Naive B cell (primary cell): ENCODE results near the gene PHKG1. TPM values are rescaled to one million over a fixed set of nuclear protein-coding genes. Genes with fewer than 3 reads are reported as not detected.
"Not testable (repeated sequence)": the region's sequence is repeated elsewhere in the genome, so short reads cannot be mapped to it uniquely, and the experiment has no call there.

Experiments
- ATAC-seq, 2 donors: fragments of 150-1000 bp; cut with Tn5 transposase; 2 replicates each; pipeline ENCODE4 v1.10.0; 2021; ENCODE audit warnings: low read depth in 2 of 2, mild to moderate bottlenecking in 2 of 2, moderate library complexity in 2 of 2
- DNase-seq: peaks from one replicate; pipeline ENCODE4 v3.0.0; 2022
- H3K27ac Mint-ChIP-seq, 6 donors: one replicate each; pipeline ENCODE4 v1.8.0; 2020 to 2022; ENCODE audit warnings: mild to moderate bottlenecking in 6 of 6, mixed read lengths in 6 of 6, moderate library complexity in 5 of 6, inconsistent platforms in 2 of 6
- H3K27me3 Mint-ChIP-seq, 3 donors: one replicate each; pipeline ENCODE4 v1.8.0; 2021 to 2022; ENCODE audit warnings: mixed read lengths in 3 of 3, mild to moderate bottlenecking in 1 of 3
- H3K36me3 Mint-ChIP-seq, 2 donors: one replicate each; pipeline ENCODE4 v1.8.0; 2020 to 2022; ENCODE audit warnings: mixed read lengths in 2 of 2, inconsistent platforms in 1 of 2, mild to moderate bottlenecking in 1 of 2
- H3K4me1 Mint-ChIP-seq, 3 donors: one replicate each; pipeline ENCODE4 v1.8.0; 2020 to 2022; ENCODE audit warnings: mixed read lengths in 3 of 3, inconsistent platforms in 1 of 3, mild to moderate bottlenecking in 1 of 3, moderate library complexity in 1 of 3
- H3K4me3 Mint-ChIP-seq, 8 donors: one replicate each; pipeline ENCODE4 v1.8.0; 2020 to 2022; ENCODE audit warnings: mild to moderate bottlenecking in 8 of 8, mixed read lengths in 8 of 8, moderate library complexity in 8 of 8, inconsistent platforms in 2 of 8
- H3K9me3 Mint-ChIP-seq, 7 donors: one replicate each; pipeline ENCODE4 v1.8.0; 2020 to 2022; ENCODE audit warnings: mixed read lengths in 7 of 7, mild to moderate bottlenecking in 5 of 7, inconsistent platforms in 2 of 7, moderate library complexity in 1 of 7
- polyA plus RNA-seq, 6 donors: library from polyadenylated mRNA; unstranded; fragments of 300-500 nt; fragmentation: Illumina TruSeq; gene quantifications; one replicate each; pipeline ENCODE4 v1.2.3, GENCODE V29; 2021; ENCODE audit warnings: low read depth in 6 of 6

The PHKG1 gene
- polyA plus RNA-seq, 6 donors from 2014 or later: 0.15 to 0.63 (median 0.41) TPM; not detected in 1

- not testable (repeated sequence) for H3K4me3 Mint-ChIP-seq, H3K36me3 Mint-ChIP-seq, DNase-seq, H3K9me3 Mint-ChIP-seq, ATAC-seq, H3K27me3 Mint-ChIP-seq
- Mint-ChIP-seq H3K27ac (peak overlapping the region in 1 of 6 donors; percentile 27), H3K4me1 (peaks cover 5 to 18% (median 15%) of the 10 kb centered on the region in 3 donors)
Measured at GRCh38 chr7:56047446-56048116, 45.2 kb downstream of the PHKG1 start.

- H3K27me3 Mint-ChIP-seq: no peaks in the 10 kb centered on the region
- H3K4me3 Mint-ChIP-seq: peak overlapping the region in 1 of 8 donors; percentile 21
- DNase-seq (no peak), ATAC-seq (no peak)
- H3K27ac Mint-ChIP-seq: peak overlapping the region in 1 of 6 donors; percentile 56
- H3K9me3 Mint-ChIP-seq: no peaks in the 10 kb centered on the region
- peaks cover 5 to 14% (median 12%) of the 10 kb centered on the region in 3 donors for H3K4me1 Mint-ChIP-seq
- H3K36me3 Mint-ChIP-seq: no peaks in the 10 kb centered on the region
Measured at GRCh38 chr7:56046721-56047445, 45.9 kb downstream of the PHKG1 start.

GRCh38 chr7:56045758-56046157 lies 47.0 kb downstream of the PHKG1 start:
- H3K27me3 Mint-ChIP-seq, H3K4me1 Mint-ChIP-seq, H3K4me3 Mint-ChIP-seq, H3K9me3 Mint-ChIP-seq, ATAC-seq, H3K27ac Mint-ChIP-seq, H3K36me3 Mint-ChIP-seq, DNase-seq: not testable (repeated sequence)

- Mint-ChIP-seq H3K27me3 (no peaks in the 10 kb centered on the region), H3K36me3 (no peaks in the 10 kb centered on the region), H3K9me3 (no peaks in the 10 kb centered on the region), H3K4me3 (no peak overlapping the region), H3K4me1 (peaks cover 0 to 3% (median 0%) of the 10 kb centered on the region in 3 donors), H3K27ac (no peak overlapping the region)
- DNase-seq (no peak), ATAC-seq (no peak)
Measured at GRCh38 chr7:56040730-56041129, 52.0 kb downstream of the PHKG1 start.

GRCh38 chr7:56033671-56034432 lies 58.9 kb downstream of the PHKG1 start:
- Mint-ChIP-seq H3K36me3 (no peaks in the 10 kb centered on the region), H3K9me3 (no peaks in the 10 kb centered on the region), H3K4me1 (peaks cover 5 to 8% (median 7%) of the 10 kb centered on the region in 3 donors), H3K27me3 (no peaks in the 10 kb centered on the region), H3K27ac (peak overlapping the region in 3 of 6 donors; percentile 3 to 36 (median 29)), H3K4me3 (peak overlapping the region; percentile 78 to 93 (median 88))
- DNase-seq (peak; percentile 70), ATAC-seq (peak; percentile 95 to 96)

- not testable (repeated sequence) for H3K36me3 Mint-ChIP-seq, H3K9me3 Mint-ChIP-seq, DNase-seq, H3K27ac Mint-ChIP-seq, H3K4me1 Mint-ChIP-seq, H3K27me3 Mint-ChIP-seq, ATAC-seq
- peak overlapping the region in 5 of 8 donors; percentile 2 to 84 (median 56) for H3K4me3 Mint-ChIP-seq
Measured at GRCh38 chr7:56032578-56032977, 60.2 kb downstream of the PHKG1 start.

- not testable (repeated sequence) for ATAC-seq, DNase-seq, H3K27me3 Mint-ChIP-seq, H3K4me1 Mint-ChIP-seq, H3K9me3 Mint-ChIP-seq, H3K36me3 Mint-ChIP-seq
- Mint-ChIP-seq H3K27ac (peak overlapping the region in 1 of 6 donors; percentile 21), H3K4me3 (peak overlapping the region in 2 of 8 donors; percentile 58 to 82)
Measured at GRCh38 chr7:56031556-56031955, 61.2 kb downstream of the PHKG1 start.

GRCh38 chr7:56030340-56030739 lies 62.4 kb downstream of the PHKG1 start:
- ATAC-seq: no peak
- H3K4me1 Mint-ChIP-seq: peaks cover 5 to 8% (median 7%) of the 10 kb centered on the region in 3 donors

More at GRCh38 chr7:56030340-56030739, 62.4 kb downstream of the PHKG1 start:
- H3K9me3 Mint-ChIP-seq: peaks cover 0 to 1% (median 0%) of the 10 kb centered on the region in 7 donors
- no peak overlapping the region for H3K27ac Mint-ChIP-seq
- no peak overlapping the region for H3K4me3 Mint-ChIP-seq
- no peaks in the 10 kb centered on the region for H3K27me3 Mint-ChIP-seq
- H3K36me3 Mint-ChIP-seq: peaks cover 0 to 4% of the 10 kb centered on the region in 2 donors
- DNase-seq: no peak

Other genes starting within 250 kb of the PHKG1 start
- not detected for gene SEPTIN14, start 230.2 kb downstream of the PHKG1 start, polyA plus RNA-seq
- gene ZNF713, start 205.5 kb downstream of the PHKG1 start, polyA plus RNA-seq: 1 to 10 TPM in 3 of 6 donors, under 1 TPM in 2, not detected in 1; 0.58 to 7.6 (median 2.2) TPM
- gene MRPS17, start 141.1 kb downstream of the PHKG1 start, polyA plus RNA-seq: 10 to 100 TPM; 10.0 to 18.1 (median 17.5) TPM
- 100 to 1,000 TPM in 1 of 6 donors, 10 to 100 TPM in 5; 47.8 to 137 (median 57.2) TPM for gene NIPSNAP2, start 128.4 kb downstream of the PHKG1 start, polyA plus RNA-seq
- gene PSPH, start 41.5 kb downstream of the PHKG1 start, polyA plus RNA-seq: 1 to 10 TPM in 5 of 6 donors, not detected in 1; 4.9 to 6.1 (median 5.8) TPM
- gene CCT6A, start 41.2 kb downstream of the PHKG1 start, polyA plus RNA-seq: 100 to 1,000 TPM in 1 of 6 donors, 10 to 100 TPM in 5; 56.1 to 102 (median 83.4) TPM
- 100 to 1,000 TPM in 4 of 6 donors, 10 to 100 TPM in 2; 48.2 to 143 (median 132) TPM for gene SUMF2, start 28.7 kb downstream of the PHKG1 start, polyA plus RNA-seq
- gene CHCHD2, start 13.5 kb upstream of the PHKG1 start, polyA plus RNA-seq: 100 to 1,000 TPM; 457 to 617 (median 493) TPM
- gene NUPR2, start 23.5 kb upstream of the PHKG1 start, polyA plus RNA-seq: not detected